IPS-NIHi11 (cell line): ENCODE measurements around the gene ZNF431.
A peak's percentile ranks its signal among the peaks of the same experiment; 100 is the strongest.
"Not testable (repeated sequence)": the region's sequence is repeated elsewhere in the genome, so short reads cannot be mapped to it uniquely, and the experiment has no call there.

Source experiments
- DNase-seq: peaks from one replicate; pipeline ENCODE4 v3.0.0; 2012; ENCODE audit warnings: mixed read lengths, low spot score

ZNF431 gene

GRCh38 chr19:21147540-21147939, 5.7 kb downstream of the ZNF431 start:
- DNase-seq, result no peak

- DNase-seq, result no peak
These were observed 6.8 kb downstream of the ZNF431 start for GRCh38 chr19:21148681-21149080.

DNA sequence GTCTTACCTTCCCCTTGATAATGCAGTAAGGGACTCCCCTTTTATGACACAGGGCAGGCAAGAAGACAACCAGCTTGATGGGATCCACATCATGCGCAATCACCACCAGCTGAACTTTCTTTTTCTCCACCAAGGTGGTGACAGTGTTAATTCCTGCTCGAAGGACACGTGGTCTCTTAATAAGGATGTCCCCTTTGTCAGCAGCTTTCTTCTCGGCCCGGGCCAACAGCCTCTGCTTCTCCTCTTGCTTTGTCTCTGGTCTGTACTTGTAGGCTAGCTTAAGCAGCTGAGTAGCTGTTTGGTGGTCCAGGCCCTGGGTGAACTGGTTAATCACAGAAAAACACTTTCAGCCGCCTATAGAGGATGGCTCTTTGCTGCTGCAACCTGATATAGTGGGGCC, 8.0 kb downstream of the ZNF431 start:
- no peak for DNase-seq

DNA sequence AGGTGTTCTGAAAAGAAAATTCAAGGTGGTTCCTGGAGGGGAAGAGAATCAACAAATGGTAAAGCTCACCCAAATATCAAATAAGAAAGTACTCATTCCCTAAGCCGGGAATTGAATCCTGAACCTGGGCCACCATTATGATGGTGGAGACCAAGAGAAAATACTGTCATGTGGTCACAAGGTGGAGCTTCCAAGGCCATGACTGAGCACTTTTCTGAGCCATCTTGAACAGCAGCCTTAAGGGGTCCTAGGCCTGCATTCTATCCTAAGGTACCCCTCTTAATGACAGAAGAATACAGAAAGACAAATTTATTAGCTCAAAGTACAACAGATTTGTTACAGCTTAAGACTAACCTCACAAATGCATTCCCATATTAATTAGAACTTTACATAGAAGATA, 9.6 kb downstream of the ZNF431 start:
- DNase-seq, result no peak

DNA sequence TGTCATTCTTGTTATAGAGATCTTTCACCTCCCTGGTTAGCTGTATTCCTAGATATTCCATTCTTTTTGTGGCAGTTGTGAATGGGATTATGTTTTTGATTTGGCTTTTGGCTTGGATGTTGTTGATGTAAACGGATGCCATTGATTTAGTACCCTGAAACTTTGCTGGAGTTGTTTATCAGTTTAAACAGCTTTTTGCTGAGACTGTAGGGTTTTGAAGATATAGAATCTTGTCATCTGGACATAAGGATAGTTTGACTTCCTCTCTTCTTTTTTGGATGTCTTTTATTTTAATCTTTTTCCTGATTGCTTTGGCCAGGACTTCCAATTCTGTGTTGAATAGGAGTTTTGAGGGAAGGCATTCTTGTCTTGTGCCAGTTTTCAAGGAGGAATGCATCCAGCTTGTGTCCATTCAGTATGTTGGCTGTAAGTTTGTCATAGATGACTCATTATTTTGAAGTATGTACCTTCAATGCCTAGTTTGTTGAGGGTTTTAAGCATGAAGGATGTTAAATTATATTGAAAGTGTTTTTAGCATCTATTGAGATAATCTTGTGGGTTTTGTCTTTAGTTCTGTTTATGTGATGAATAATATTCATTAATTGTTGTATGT, 16.8 kb downstream of the ZNF431 start:
- DNase-seq, result no peak

DNA sequence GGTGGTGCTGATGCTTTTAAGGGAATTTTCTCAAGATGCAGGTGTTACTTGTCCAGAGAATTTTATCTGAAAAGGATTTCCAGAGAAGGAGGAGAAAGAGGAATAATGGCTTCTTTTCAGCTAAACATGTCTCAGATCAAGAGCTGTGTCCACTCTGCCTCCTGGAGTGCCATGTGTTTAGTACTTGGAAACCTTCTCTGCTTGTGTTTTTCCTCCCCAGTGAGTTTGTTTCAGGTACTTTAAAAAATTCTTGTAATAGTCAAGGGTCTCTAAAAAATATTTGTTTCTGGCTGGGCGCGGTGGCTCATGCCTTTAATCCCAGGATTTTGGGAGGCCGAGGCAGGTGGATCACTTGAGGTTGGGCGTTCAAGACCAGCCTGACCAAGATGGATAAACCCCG, 22.7 kb downstream of the ZNF431 start:
- no peak for DNase-seq

GRCh38 chr19:21166436-21166835, 24.6 kb downstream of the ZNF431 start:
- no peak for DNase-seq

DNA sequence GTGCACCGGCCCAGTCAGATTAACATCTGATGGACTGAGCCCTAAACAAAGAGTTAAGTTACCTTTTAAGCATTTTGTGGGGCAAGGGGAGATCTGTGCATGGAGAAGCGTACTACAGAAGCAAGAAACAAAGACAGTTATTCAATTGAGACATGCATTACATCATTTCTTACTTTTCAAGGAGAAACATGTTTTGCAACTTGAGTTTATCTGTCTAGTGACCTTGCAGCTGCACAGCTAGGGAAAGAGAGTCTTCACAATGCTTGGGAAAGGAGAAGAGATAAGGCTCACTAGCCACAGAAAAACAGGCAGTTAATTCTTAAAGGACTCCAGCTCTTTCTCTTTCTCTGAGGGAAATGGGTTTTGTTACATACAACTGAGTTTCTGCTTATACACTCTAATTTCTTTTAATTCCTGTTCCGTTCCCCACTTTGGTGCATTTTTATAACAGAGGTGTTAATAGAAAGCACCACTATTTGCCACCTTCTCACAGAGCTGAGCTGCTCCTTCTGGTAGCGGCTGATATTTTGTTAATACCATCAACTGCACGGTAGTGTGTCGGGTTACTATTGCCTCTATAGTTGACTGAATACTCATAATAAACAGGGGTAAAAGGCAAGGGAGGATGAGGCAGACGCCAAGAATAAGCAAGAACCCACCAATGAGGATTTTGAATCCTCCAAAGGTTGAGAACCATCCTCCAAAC, 55.9 kb downstream of the ZNF431 start:
- no peak for DNase-seq

DNA sequence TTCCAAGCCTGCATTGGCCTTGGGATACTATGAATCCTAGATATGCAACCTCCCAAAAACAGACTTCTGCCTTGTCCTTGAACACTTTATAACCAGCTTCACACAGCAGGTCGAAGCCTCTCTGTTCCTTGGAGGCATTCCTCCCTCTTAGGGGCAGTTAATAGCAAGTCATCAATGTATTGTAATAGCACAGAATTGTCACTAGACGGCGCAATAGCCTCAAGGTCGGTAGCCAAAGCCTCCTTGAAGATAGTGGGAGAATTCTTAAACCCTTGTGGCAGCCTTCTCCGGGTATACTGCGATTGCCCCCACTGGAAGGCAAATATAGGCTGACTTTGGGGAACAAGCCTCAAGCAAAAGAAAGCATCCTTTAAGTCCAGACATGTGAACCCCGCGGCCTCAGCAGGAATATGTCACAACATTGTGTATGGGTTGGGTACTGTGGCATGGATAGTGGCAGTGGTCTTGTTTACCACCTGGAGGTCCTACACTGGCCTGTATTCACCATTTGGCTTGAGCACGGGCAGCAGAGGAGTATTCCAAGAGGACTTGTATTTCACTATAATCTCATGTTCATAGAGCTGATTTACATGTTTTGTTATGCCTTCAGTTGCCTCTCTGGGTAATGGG, 61.1 kb downstream of the ZNF431 start:
- peak; percentile 76 for DNase-seq

GRCh38 chr19:21210037-21210621, 68.3 kb downstream of the ZNF431 start:
- no peak for DNase-seq

DNA sequence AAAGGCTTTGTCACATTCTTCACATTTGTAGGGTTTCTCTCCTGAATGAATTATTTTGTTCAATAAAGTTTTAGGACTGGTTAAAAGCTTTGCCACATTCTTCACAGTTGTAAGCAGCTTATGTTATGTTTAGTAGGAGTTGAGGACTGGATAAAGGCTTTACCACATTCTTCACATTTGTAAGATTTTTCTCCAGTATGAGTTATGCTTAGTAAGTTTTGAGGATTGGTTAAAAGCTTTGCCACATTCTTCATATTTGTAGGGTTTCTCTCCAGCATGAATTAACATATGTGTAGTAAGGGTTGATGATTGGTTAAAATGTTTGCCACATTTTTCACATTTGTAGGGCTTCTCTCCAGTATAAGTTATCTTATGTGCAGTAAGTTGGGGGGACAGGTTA, 79.9 kb downstream of the ZNF431 start:
- no peak for DNase-seq

- DNase-seq, result not testable (repeated sequence)
These were observed 88.1 kb downstream of the ZNF431 start for GRCh38 chr19:21229938-21230337.

DNA sequence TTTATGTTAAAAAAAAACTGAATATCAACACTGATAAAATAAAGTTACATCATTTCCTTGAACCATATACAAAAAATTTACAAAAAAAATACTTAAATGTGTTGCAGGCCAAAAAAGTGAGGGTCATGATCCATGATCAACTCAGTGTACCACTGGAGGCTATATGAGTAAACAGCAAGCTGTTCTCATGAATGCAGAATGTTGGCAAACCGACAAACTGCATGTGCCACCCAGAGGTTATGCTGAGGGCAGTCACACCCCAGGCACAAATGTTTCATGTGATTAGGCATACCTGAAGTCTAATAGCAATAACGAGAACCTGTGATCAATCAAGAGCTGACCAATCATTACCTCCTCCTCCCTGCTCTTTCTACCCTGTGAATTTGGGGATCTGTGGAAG, 91.9 kb downstream of the ZNF431 start:
- no peak for DNase-seq

GRCh38 chr19:21236751-21237150, 94.9 kb downstream of the ZNF431 start:
- DNase-seq, result not testable (repeated sequence)

GRCh38 chr19:21238670-21239069, 96.8 kb downstream of the ZNF431 start:
- no peak for DNase-seq
